Endothelial cell (in vitro differentiated cells): ENCODE results near the gene SNTB2. TPM values are rescaled to one million over a fixed set of nuclear protein-coding genes. Genes with fewer than 3 reads are reported as not detected.

Source experiments
- DNase-seq: peaks from one replicate; pipeline ENCODE4 v3.0.0; 2021; ENCODE audit warnings: low spot score
- H3K27ac Mint-ChIP-seq: one replicate; pipeline ENCODE4 v1.8.0; 2021; ENCODE audit warnings: mixed read lengths, inconsistent platforms; ENCODE audit not compliant: unreplicated experiment
- H3K27me3 Mint-ChIP-seq: one replicate; pipeline ENCODE4 v1.8.0; 2021; ENCODE audit warnings: mild to moderate bottlenecking, moderate library complexity, mixed read lengths, inconsistent platforms; ENCODE audit not compliant: unreplicated experiment
- H3K36me3 Mint-ChIP-seq: one replicate; pipeline ENCODE4 v1.8.0; 2021; ENCODE audit warnings: mild to moderate bottlenecking, low read depth, mixed read lengths, inconsistent platforms; ENCODE audit not compliant: unreplicated experiment
- H3K4me1 Mint-ChIP-seq: one replicate; pipeline ENCODE4 v1.8.0; 2021; ENCODE audit warnings: mild to moderate bottlenecking, mixed read lengths, inconsistent platforms; ENCODE audit not compliant: unreplicated experiment
- H3K4me3 Mint-ChIP-seq: one replicate; pipeline ENCODE4 v1.8.0; 2021; ENCODE audit warnings: mild to moderate bottlenecking, mixed read lengths, inconsistent platforms; ENCODE audit not compliant: unreplicated experiment
- H3K9me3 Mint-ChIP-seq: one replicate; pipeline ENCODE4 v1.8.0; 2021; ENCODE audit warnings: mixed read lengths, inconsistent platforms; ENCODE audit not compliant: unreplicated experiment
- CTCF ChIP-seq: fragments of 200-600 bp; sonication (generic); IDR thresholded peaks from one replicate; pipeline ENCODE4 v1.5.0; 2021; ENCODE audit warnings: antibody characterized with exemption; ENCODE audit not compliant: unreplicated experiment
- total RNA-seq: library from RNA; stranded (reverse); fragmentation: NEBNext Ultra II Directional; extraction: Animal tissue kit (Norgen Biotek cat#: 25700); gene quantifications from one replicate; pipeline ENCODE4 v1.2.1, GENCODE V29; 2021; ENCODE audit not compliant: unreplicated experiment

Gene SNTB2
- total RNA-seq, 1 donor from 2014 or later, result 16.8 TPM

- H3K27me3 Mint-ChIP-seq, result peaks cover 2% of the 10 kb centered on the region
- no peak overlapping the region for H3K4me3 Mint-ChIP-seq
- H3K36me3 Mint-ChIP-seq, result no peaks in the 10 kb centered on the region
- no peaks in the 10 kb centered on the region for H3K9me3 Mint-ChIP-seq
- H3K4me1 Mint-ChIP-seq, result peaks cover 6% of the 10 kb centered on the region
- H3K27ac Mint-ChIP-seq, result no peak overlapping the region
- DNase-seq, result no peak
- no peak for TF ChIP-seq CTCF
Measured at GRCh38 chr16:69204172-69204571, 17.2 kb downstream of the SNTB2 start.

- Mint-ChIP-seq H3K4me3 (no peak overlapping the region), H3K27me3 (peaks cover 2% of the 10 kb centered on the region), H3K27ac (no peak overlapping the region), H3K9me3 (no peaks in the 10 kb centered on the region), H3K4me1 (peaks cover 3% of the 10 kb centered on the region), H3K36me3 (no peaks in the 10 kb centered on the region)
- TF ChIP-seq CTCF, result no peak
- no peak for DNase-seq
Measured at GRCh38 chr16:69209735-69210134, 22.8 kb downstream of the SNTB2 start.

GRCh38 chr16:69217433-69217832 lies 30.5 kb downstream of the SNTB2 start:
- no peaks in the 10 kb centered on the region for H3K36me3 Mint-ChIP-seq
- no peak for DNase-seq

GRCh38 chr16:69219279-69219678 lies 32.3 kb downstream of the SNTB2 start:
- no peak overlapping the region for H3K27ac Mint-ChIP-seq
- no peak for DNase-seq
- H3K36me3 Mint-ChIP-seq, result no peaks in the 10 kb centered on the region
- no peaks in the 10 kb centered on the region for H3K9me3 Mint-ChIP-seq
- no peak overlapping the region for H3K4me3 Mint-ChIP-seq
- H3K4me1 Mint-ChIP-seq, result no peaks in the 10 kb centered on the region
- H3K27me3 Mint-ChIP-seq, result no peaks in the 10 kb centered on the region
- TF ChIP-seq CTCF, result no peak

More at GRCh38 chr16:69217433-69217832, 30.5 kb downstream of the SNTB2 start:
- TF ChIP-seq CTCF, result no peak
- Mint-ChIP-seq H3K9me3 (no peaks in the 10 kb centered on the region), H3K27ac (no peak overlapping the region), H3K27me3 (no peaks in the 10 kb centered on the region), H3K4me3 (no peak overlapping the region), H3K4me1 (no peaks in the 10 kb centered on the region)

GRCh38 chr16:69223882-69224281 lies 36.9 kb downstream of the SNTB2 start:
- Mint-ChIP-seq H3K4me1 (no peaks in the 10 kb centered on the region), H3K4me3 (no peak overlapping the region), H3K27ac (no peak overlapping the region), H3K36me3 (no peaks in the 10 kb centered on the region), H3K27me3 (no peaks in the 10 kb centered on the region), H3K9me3 (no peaks in the 10 kb centered on the region)
- no peak for TF ChIP-seq CTCF
- no peak for DNase-seq
